Measurements from ENCODE around the gene KCNK10.

GRCh38 chr14:88266474-88266873, 56.6 kb downstream of the KCNK10 start:
- TF ChIP-seq, protein P1, sequence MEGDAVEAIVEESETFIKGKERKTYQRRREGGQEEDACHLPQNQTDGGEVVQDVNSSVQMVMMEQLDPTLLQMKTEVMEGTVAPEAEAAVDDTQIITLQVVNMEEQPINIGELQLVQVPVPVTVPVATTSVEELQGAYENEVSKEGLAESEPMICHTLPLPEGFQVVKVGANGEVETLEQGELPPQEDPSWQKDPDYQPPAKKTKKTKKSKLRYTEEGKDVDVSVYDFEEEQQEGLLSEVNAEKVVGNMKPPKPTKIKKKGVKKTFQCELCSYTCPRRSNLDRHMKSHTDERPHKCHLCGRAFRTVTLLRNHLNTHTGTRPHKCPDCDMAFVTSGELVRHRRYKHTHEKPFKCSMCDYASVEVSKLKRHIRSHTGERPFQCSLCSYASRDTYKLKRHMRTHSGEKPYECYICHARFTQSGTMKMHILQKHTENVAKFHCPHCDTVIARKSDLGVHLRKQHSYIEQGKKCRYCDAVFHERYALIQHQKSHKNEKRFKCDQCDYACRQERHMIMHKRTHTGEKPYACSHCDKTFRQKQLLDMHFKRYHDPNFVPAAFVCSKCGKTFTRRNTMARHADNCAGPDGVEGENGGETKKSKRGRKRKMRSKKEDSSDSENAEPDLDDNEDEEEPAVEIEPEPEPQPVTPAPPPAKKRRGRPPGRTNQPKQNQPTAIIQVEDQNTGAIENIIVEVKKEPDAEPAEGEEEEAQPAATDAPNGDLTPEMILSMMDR (IDR thresholded peaks at IDR 0.05), result no peak
- TF ChIP-seq EZH2 (IDR thresholded peaks at IDR 0.05; ENCODE audit: borderline replicate concordance, insufficient read depth, low read depth, low read length, poor library complexity, severe bottlenecking), result no peak
